Smooth muscle cell (in vitro differentiated cells): ENCODE measurements around the gene CANT1. TPM values are rescaled to one million over a fixed set of nuclear protein-coding genes. Genes with fewer than 3 reads are reported as not detected.

ENCODE experiments used
- DNase-seq: peaks from one replicate; lab custom pipeline; 2025; ENCODE audit not compliant: unreplicated experiment; lab: John Stamatoyannopoulos, UW
- H2AFZ ChIP-seq: fragments of 200-600 bp; sonication (generic); 2 replicates; pipeline ENCODE4 v1.6.0; 2016; ENCODE audit warnings: antibody characterized with exemption, low read depth, mild to moderate bottlenecking
- H3F3A ChIP-seq: fragments of 200-600 bp; sonication (generic); 2 replicates; pipeline ENCODE4 v1.6.0; 2017; ENCODE audit warnings: antibody characterized with exemption, low read depth
- H3K27ac ChIP-seq: fragments of 200-600 bp; sonication (generic); 2 replicates; pipeline ENCODE4 v1.5.1; 2016; ENCODE audit warnings: low read depth, mild to moderate bottlenecking
- H3K27me3 ChIP-seq: fragments of 200-600 bp; sonication (generic); 2 replicates; pipeline ENCODE4 v1.6.1; 2016; ENCODE audit warnings: low read depth, mild to moderate bottlenecking
- H3K36me3 ChIP-seq: fragments of 200-600 bp; sonication (generic); 2 replicates; pipeline ENCODE4 v1.5.1; 2016; ENCODE audit warnings: low read depth
- H3K4me1 ChIP-seq: fragments of 200-600 bp; sonication (generic); 2 replicates; pipeline ENCODE4 v1.5.1; 2016; ENCODE audit warnings: low read depth
- H3K4me2 ChIP-seq: fragments of 200-600 bp; sonication (generic); 2 replicates; pipeline ENCODE4 v1.6.0; 2016; ENCODE audit warnings: mild to moderate bottlenecking
- H3K4me3 ChIP-seq: fragments of 200-600 bp; sonication (generic); 2 replicates; pipeline ENCODE4 v1.5.1; 2016; ENCODE audit warnings: mild to moderate bottlenecking
- H3K79me2 ChIP-seq: fragments of 200-600 bp; sonication (generic); 2 replicates; pipeline ENCODE4 v1.6.0; 2016; ENCODE audit warnings: low read depth, mild to moderate bottlenecking
- H3K9ac ChIP-seq: fragments of 200-600 bp; sonication (generic); 2 replicates; pipeline ENCODE4 v1.6.0; 2016; ENCODE audit warnings: low read depth
- H3K9me3 ChIP-seq: fragments of 200-600 bp; sonication (generic); replicated peaks from 2 replicates; pipeline ENCODE4 v1.5.1; 2016; ENCODE audit warnings: low read depth
- H4K20me1 ChIP-seq: fragments of 200-600 bp; sonication (generic); 2 replicates; pipeline ENCODE4 v1.6.0; 2016; ENCODE audit warnings: low read depth
- WGBS: methylation state at CpG from one replicate; pipeline ENCODE4 v1.1.7; 2016; ENCODE audit warnings: low lambda C conversion rate; 5-methylcytosine and 5-hydroxymethylcytosine counted together
- polyA plus RNA-seq: library from polyadenylated mRNA; unstranded; fragments of >200 nt; fragmentation: Nextera tagmentation; extraction: Ambion mirVana; gene quantifications from 2 replicates; pipeline ENCODE4 v1.2.1, GENCODE V29; 2016
- total RNA-seq: library from RNA; depleted of rRNA; stranded (reverse); fragments of >200 nt; gene quantifications from 2 replicates; pipeline ENCODE4 v1.2.3, GENCODE V29; 2014
- TF ChIP-seq, protein P1 (sequence below): fragments of 200-600 bp; sonication (generic); IDR thresholded peaks from 2 replicates; pipeline ENCODE4 v1.5.1; 2017; ENCODE audit warnings: borderline replicate concordance, mild to moderate bottlenecking, antibody characterized with exemption; ENCODE audit not compliant: insufficient read depth, poor library complexity, severe bottlenecking

Gene CANT1
- total and polyA plus RNA-seq, 2 experiments from 2014 or later = 38.3 to 42.1 TPM

DNA sequence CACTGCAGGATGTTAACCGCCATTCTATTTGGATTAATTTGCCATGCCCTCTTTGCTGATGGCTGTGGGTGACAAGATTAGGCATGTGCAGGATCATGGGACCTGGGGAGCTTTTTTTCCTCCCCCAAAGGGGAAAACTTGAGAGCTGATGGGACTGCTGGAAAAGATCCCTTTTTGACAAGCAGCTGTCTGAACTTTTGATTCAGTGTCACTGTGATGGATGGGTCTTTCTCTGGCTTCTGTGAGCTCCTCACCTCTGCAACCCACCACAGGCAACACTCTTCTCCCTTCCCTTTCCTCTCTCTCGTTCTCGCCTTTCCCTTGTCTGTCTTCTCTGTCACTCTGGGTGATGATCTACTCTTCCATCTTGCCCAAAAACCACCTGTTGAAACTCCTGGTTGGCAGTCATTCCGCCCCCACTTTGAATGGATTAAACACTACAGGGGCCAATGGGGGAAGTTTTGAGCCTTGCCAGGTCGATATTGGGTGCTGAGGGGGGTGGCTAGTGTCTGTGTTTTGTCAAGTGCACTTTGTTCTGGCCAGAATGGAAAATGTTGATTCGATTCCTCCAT lies 3.1 kb upstream of the CANT1 start:
- Histone ChIP-seq H3K36me3 (no peaks in the 10 kb centered on the region), H3K79me2 (peaks cover 18% of the 10 kb centered on the region), H4K20me1 (peaks cover 12% of the 10 kb centered on the region), H2AFZ (no peak overlapping the region), H3K4me1 (peaks cover 5% of the 10 kb centered on the region), H3F3A (no peaks in the 10 kb centered on the region), H3K27ac (no peak overlapping the region), H3K4me2 (no peak overlapping the region), H3K9ac (no peak overlapping the region), H3K4me3 (no peak overlapping the region), H3K9me3 (no peaks in the 10 kb centered on the region), H3K27me3 (no peaks in the 10 kb centered on the region)
- TF ChIP-seq, protein P1, sequence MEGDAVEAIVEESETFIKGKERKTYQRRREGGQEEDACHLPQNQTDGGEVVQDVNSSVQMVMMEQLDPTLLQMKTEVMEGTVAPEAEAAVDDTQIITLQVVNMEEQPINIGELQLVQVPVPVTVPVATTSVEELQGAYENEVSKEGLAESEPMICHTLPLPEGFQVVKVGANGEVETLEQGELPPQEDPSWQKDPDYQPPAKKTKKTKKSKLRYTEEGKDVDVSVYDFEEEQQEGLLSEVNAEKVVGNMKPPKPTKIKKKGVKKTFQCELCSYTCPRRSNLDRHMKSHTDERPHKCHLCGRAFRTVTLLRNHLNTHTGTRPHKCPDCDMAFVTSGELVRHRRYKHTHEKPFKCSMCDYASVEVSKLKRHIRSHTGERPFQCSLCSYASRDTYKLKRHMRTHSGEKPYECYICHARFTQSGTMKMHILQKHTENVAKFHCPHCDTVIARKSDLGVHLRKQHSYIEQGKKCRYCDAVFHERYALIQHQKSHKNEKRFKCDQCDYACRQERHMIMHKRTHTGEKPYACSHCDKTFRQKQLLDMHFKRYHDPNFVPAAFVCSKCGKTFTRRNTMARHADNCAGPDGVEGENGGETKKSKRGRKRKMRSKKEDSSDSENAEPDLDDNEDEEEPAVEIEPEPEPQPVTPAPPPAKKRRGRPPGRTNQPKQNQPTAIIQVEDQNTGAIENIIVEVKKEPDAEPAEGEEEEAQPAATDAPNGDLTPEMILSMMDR = no peak
- DNase-seq = no peak
- 77% methylated on average over 6 of the region's 6 CpGs for WGBS

GRCh38 chr17:79011451-79012147 lies 2.0 kb upstream of the CANT1 start:
- no peak overlapping the region for H3K4me2 ChIP-seq
- WGBS = 62% methylated on average over 5 of the region's 5 CpGs

GRCh38 chr17:79010304-79010646 lies 711 bp upstream of the CANT1 start:
- WGBS = 80% methylated on average over 7 of the region's 7 CpGs
- TF ChIP-seq, protein P1 = no peak
- H3K4me1 ChIP-seq = peaks cover 5% of the 10 kb centered on the region
- H3K9ac ChIP-seq = peak overlapping the region; percentile 95
- H3K79me2 ChIP-seq = peaks cover 30% of the 10 kb centered on the region
- DNase-seq = no peak
- H2AFZ ChIP-seq = peak overlapping the region; percentile 89
- peaks cover 36% of the 10 kb centered on the region for H4K20me1 ChIP-seq
- H3K9me3 ChIP-seq = no peaks in the 10 kb centered on the region
- H3K4me2 ChIP-seq = peak overlapping the region; percentile 93
- no peaks in the 10 kb centered on the region for H3K36me3 ChIP-seq
- no peaks in the 10 kb centered on the region for H3F3A ChIP-seq
- no peak overlapping the region for H3K27ac ChIP-seq
- H3K27me3 ChIP-seq = no peaks in the 10 kb centered on the region
- H3K4me3 ChIP-seq = peak overlapping the region; percentile 95

More at GRCh38 chr17:79011451-79012147, 2.0 kb upstream of the CANT1 start:
- Histone ChIP-seq H3K4me3 (no peak overlapping the region), H3K9me3 (no peaks in the 10 kb centered on the region), H3K4me1 (peaks cover 5% of the 10 kb centered on the region), H4K20me1 (peaks cover 23% of the 10 kb centered on the region), H3K27ac (peak overlapping the region; percentile 29), H3F3A (no peaks in the 10 kb centered on the region), H3K79me2 (peaks cover 28% of the 10 kb centered on the region), H3K9ac (no peak overlapping the region), H2AFZ (peak overlapping the region; percentile 89), H3K36me3 (no peaks in the 10 kb centered on the region), H3K27me3 (no peaks in the 10 kb centered on the region)
- TF ChIP-seq, protein P1 = no peak
- DNase-seq = no peak
